ENCODE data around the gene AGMO.

DNA sequence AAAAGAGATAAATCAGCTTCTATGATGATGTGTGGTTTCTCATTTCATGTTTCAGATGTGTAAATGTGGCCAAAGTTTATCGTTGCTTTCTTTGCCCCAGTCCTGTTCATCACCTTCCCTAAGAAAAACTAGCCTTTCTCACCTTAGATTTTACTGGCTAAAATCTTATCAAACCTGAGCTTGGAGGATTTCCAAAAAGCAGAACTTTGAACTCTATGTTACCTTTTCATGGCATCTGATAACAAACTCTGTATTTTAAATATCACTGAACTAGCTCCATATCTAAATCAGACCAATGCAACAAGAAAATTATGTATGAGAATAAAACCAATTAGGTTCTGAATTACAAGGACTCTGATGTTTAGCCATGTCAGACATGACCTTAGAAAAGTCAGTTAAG lies 335.8 kb downstream of the AGMO start:
- TF ChIP-seq CTCF (IDR thresholded peaks at IDR 0.05) (no peak), POLR2A (IDR thresholded peaks at IDR 0.05) (no peak)
